ENCODE data around the gene UPF1.
A peak's percentile ranks its signal among the peaks of the same experiment; 100 is the strongest.

Gene UPF1

GRCh38 chr19:18831524-18832305, at the start of gene UPF1:
TSS of gene UPF1 (plus strand) at chr19:18831959. CDS start at chr19:18832210, 251 bp downstream.
- peak; percentile 97 for DNase-seq (ENCODE audit: low spot score)
- in situ Hi-C loops (cut with MboI; ENCODE audit: low pct_unique_long_range_greater_than_20kb, low sequenced_read_pairs, unreplicated experiment) = no loop called here
- TF ChIP-seq, protein P1, sequence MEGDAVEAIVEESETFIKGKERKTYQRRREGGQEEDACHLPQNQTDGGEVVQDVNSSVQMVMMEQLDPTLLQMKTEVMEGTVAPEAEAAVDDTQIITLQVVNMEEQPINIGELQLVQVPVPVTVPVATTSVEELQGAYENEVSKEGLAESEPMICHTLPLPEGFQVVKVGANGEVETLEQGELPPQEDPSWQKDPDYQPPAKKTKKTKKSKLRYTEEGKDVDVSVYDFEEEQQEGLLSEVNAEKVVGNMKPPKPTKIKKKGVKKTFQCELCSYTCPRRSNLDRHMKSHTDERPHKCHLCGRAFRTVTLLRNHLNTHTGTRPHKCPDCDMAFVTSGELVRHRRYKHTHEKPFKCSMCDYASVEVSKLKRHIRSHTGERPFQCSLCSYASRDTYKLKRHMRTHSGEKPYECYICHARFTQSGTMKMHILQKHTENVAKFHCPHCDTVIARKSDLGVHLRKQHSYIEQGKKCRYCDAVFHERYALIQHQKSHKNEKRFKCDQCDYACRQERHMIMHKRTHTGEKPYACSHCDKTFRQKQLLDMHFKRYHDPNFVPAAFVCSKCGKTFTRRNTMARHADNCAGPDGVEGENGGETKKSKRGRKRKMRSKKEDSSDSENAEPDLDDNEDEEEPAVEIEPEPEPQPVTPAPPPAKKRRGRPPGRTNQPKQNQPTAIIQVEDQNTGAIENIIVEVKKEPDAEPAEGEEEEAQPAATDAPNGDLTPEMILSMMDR (IDR thresholded peaks at IDR 0.05; ENCODE audit: extremely low read depth, insufficient read depth, missing control alignments) = no peak

DNA sequence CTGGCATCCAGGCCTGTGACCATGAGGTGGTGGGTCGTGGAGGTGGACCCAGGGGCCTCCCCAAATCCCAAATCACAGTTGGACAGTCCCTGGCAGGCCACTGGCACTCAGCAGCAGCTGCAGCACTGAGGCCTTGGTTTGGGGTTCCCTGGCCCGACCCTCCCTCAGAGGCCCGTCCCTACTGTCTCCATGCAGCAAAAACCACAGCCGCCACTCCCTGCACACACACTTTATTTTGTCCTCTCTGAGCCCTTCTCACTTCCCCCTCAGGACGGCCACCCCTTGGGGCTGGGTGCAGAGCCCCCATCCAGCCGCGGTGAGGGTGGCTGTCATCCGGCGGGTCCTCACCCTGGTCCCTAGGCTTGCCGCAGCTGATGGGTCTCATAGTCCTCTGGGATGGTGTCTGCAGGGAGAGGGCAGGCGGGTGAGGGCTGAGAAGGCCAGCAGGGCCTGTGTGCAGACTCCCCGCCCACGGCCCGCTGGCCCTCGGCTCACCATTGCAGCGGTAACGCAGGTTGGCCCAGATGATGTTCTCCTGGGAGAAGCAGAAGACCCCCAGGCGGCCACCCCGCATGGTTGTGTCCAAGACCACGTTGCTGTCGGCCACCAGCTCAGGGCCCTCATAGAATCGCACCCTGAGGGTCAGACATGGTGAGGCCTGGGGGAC, 49.1 kb upstream of the UPF1 start:
- no peak for DNase-seq (ENCODE audit: low spot score)
- in situ Hi-C loops (cut with MboI; ENCODE audit: low pct_unique_long_range_greater_than_20kb, low sequenced_read_pairs, unreplicated experiment) = no loop called here
- TF ChIP-seq, protein P1 (IDR thresholded peaks at IDR 0.05; ENCODE audit: extremely low read depth, insufficient read depth, missing control alignments) = no peak

- no peak for DNase-seq (ENCODE audit: low spot score)
- TF ChIP-seq, protein P1 (IDR thresholded peaks at IDR 0.05; ENCODE audit: extremely low read depth, insufficient read depth, missing control alignments) = no peak
- in situ Hi-C loops (cut with MboI; ENCODE audit: low pct_unique_long_range_greater_than_20kb, low sequenced_read_pairs, unreplicated experiment) = no loop called here
These were observed 47.6 kb upstream of the UPF1 start for GRCh38 chr19:18783958-18784785.

- TF ChIP-seq, protein P1 (IDR thresholded peaks at IDR 0.05; ENCODE audit: extremely low read depth, insufficient read depth, missing control alignments) = no peak
- in situ Hi-C loops (cut with MboI; ENCODE audit: low pct_unique_long_range_greater_than_20kb, low sequenced_read_pairs, unreplicated experiment) = no loop called here
- no peak for DNase-seq (ENCODE audit: low spot score)
These were observed 47.0 kb upstream of the UPF1 start for GRCh38 chr19:18784786-18785120.

DNA sequence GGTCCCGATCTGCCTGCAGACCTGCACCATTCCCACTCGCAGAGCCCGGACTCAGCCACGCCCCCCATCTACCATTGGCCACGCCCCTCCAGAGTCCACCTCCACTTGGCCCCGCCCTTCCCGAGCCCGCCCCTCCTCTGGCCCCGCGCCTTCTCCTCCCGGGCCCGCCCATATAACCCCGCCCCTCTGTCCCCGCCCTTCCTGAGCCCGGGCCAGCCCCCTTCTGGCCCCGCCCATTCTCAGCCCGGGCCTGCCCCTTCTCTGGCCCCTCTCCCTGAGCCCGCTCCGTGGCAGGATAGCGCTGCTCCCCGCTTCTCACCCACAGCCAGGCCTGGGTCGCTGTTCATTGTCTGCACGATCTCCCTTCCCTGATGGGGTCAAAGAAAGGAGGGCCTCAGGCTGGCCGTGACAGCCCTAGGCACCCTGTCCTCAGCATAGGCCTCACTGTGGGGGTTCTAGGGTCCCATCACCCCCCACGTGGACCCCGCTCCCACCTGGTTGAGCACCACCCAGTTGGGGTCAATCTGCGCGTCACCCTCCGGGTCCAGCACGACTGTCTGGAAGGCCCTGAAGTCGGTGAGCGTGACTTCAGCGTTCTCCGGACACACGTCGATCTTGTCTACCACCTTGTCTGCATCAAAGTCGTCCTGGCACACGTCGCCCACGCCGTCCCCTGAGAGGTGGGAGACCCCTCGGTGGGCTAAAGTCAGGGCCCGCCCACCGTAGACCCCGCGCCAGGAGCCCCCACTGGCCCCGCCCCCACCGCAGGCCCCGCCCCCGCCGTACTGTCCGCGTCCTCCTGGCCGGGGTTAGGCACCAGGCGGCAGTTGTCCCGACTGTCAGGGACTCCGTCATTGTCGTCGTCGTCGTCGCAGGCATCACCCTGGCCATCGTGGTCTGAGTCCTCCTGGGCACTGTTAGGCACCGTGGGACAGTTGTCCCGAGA, 46.3 kb upstream of the UPF1 start:
- peak; percentile 98 for DNase-seq (ENCODE audit: low spot score)

More for the DNA sequence above, 46.3 kb upstream of the UPF1 start:
- in situ Hi-C loops (cut with MboI; ENCODE audit: low pct_unique_long_range_greater_than_20kb, low sequenced_read_pairs, unreplicated experiment) = no loop called here
- TF ChIP-seq, protein P1 (IDR thresholded peaks at IDR 0.05; ENCODE audit: extremely low read depth, insufficient read depth, missing control alignments) = no peak

Measured in GM13977 (cell line).